Activated naive CD8-positive, alpha-beta T cell treated with anti-CD3 and anti-CD28 coated beads, Interleukin-2, amount 50 U/mL, for 16 hours (primary cell): ENCODE results near the gene IRF4.

ENCODE experiments used
- DNase-seq: peaks from one replicate; pipeline ENCODE4 v3.0.0-alpha.2; 2020; ENCODE audit warnings: low read depth, low spot score

The IRF4 gene

GRCh38 chr6:381742-382461, 9.7 kb upstream of the IRF4 start:
- DNase-seq, result no peak

- no peak for DNase-seq
Observed at GRCh38 chr6:382883-383810, 8.4 kb upstream of the IRF4 start.

GRCh38 chr6:383856-384255, 7.7 kb upstream of the IRF4 start:
- no peak for DNase-seq

GRCh38 chr6:384898-385297, 6.7 kb upstream of the IRF4 start:
- DNase-seq, result no peak

GRCh38 chr6:385614-386013, 5.9 kb upstream of the IRF4 start:
- DNase-seq, result no peak

- DNase-seq, result no peak
Observed at GRCh38 chr6:386688-387266, 4.8 kb upstream of the IRF4 start.

GRCh38 chr6:387293-387741, 4.2 kb upstream of the IRF4 start:
- DNase-seq, result no peak

- no peak for DNase-seq
Observed at GRCh38 chr6:388202-388903, 3.2 kb upstream of the IRF4 start.

GRCh38 chr6:389143-389542, 2.4 kb upstream of the IRF4 start:
- DNase-seq, result no peak

- DNase-seq, result no peak
Observed at GRCh38 chr6:389622-390021, 1.9 kb upstream of the IRF4 start.

- no peak for DNase-seq
Observed at GRCh38 chr6:390914-391558, 516 bp upstream of the IRF4 start.

- DNase-seq, result no peak
Observed at GRCh38 chr6:392441-393390, 1.2 kb downstream of the IRF4 start.

- no peak for DNase-seq
Observed at GRCh38 chr6:393391-394221, 2.1 kb downstream of the IRF4 start.

- no peak for DNase-seq
Observed at GRCh38 chr6:394641-395289, 3.2 kb downstream of the IRF4 start.

- DNase-seq, result no peak
Observed at GRCh38 chr6:395432-396125, 4.0 kb downstream of the IRF4 start.

GRCh38 chr6:396126-396520, 4.6 kb downstream of the IRF4 start:
- DNase-seq, result no peak

- no peak for DNase-seq
Observed at GRCh38 chr6:397056-397455, 5.5 kb downstream of the IRF4 start.

- DNase-seq, result no peak
Observed at GRCh38 chr6:397604-398003, 6.1 kb downstream of the IRF4 start.
